HG03064 (cell line): ENCODE measurements around the gene RFC3.

Experiments used
- ATAC-seq: cut with Tn5 transposase; IDR thresholded peaks from one replicate; pipeline ENCODE4 v1.9.1; 2021; ENCODE audit warnings: low read depth; ENCODE audit not compliant: unreplicated experiment

The RFC3 gene

GRCh38 chr13:33863188-33863789, 45.3 kb downstream of the RFC3 start:
- ATAC-seq: no peak

GRCh38 chr13:33865945-33866344, 48.0 kb downstream of the RFC3 start:
- ATAC-seq: peak; percentile 90

DNA sequence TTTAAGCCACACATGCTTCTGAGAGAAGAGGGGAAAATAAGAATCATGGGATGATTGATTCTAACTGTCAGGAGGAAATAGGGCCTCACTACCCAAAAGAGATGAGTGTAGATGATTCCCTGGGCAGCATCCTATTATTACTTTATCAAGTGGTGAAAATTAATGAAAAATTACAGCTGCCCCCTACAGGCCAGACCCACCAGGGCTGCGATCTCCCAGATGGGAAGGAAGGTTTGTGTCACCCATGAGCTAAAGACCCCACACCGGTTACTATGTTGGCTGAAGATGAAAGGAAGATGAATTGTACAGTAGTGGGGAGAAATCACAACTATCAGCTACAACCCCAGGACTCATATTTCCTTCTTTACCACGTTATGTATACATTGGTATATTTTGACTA, 49.5 kb downstream of the RFC3 start:
- no peak for ATAC-seq

GRCh38 chr13:33868343-33868994, 50.5 kb downstream of the RFC3 start:
- no peak for ATAC-seq

DNA sequence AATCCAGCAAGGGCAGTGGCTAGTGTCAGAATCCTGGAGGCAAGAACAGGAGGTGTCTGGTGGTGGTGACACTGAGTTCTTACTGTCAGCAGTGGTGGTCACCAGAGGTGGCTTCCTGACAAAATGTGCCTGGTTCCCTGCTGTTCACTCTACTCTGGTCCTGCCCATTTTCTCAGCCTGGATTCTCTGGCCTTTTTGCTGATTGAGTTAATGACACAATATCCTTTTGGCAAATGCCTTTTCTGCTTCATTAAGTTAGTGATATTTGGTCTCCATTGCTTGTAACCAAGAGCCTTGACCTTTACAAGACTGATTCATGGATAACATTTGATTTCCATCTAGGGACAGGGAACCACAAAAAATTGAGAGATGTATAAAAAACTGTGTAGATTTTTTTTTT, 51.1 kb downstream of the RFC3 start:
- ATAC-seq: no peak

GRCh38 chr13:33870046-33870668, 52.2 kb downstream of the RFC3 start:
- no peak for ATAC-seq

- ATAC-seq: no peak
Observed at GRCh38 chr13:33871207-33872004, 53.5 kb downstream of the RFC3 start.

DNA sequence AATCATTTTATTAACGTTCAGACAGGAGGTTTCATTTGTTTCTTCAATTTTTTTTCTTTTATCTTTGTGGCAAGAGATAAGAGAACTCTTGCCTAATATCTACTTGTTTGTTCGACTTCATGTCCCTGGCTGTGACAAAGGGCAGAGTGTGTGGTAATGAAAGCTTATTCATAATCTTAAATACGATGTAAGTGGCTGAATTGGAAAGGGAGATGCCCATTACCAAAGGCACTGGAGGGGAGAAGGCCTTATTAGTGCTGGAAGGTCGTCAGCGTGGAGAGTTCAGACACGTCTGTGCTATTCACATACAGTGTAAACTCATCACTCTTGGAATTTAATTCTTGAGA, 54.0 kb downstream of the RFC3 start:
- no peak for ATAC-seq

DNA sequence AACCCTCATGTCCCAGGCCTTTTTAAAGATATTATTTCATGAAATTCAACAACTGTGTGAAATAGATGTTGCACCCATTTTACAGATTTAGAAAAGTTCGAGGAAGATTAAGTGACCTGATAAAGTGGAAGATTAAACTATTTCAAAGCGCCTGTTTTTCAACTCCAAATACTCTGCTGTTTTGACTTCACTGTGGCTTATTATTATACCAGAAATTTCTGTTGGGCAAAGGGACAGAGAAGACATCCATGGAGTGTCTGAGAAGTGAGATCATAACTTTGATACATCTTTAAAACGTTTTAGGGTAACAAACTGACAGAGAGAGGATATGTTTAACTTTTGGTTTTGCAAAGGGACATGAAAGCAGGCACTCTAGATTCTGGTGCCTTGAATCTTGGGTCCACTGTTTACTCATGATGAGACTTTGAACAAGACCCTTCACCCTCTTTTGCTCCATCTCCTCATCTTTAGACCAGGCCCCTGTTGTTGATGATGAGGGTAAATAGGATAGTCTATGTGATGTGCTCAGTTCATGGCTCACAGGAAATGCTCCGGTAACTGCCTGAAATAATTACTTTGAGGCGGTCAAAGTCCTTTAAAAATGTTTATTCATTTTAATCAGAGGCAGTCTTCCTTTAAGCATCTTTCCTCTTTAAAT, 55.4 kb downstream of the RFC3 start:
- ATAC-seq: no peak

GRCh38 chr13:33874871-33875270, 56.9 kb downstream of the RFC3 start:
- no peak for ATAC-seq

DNA sequence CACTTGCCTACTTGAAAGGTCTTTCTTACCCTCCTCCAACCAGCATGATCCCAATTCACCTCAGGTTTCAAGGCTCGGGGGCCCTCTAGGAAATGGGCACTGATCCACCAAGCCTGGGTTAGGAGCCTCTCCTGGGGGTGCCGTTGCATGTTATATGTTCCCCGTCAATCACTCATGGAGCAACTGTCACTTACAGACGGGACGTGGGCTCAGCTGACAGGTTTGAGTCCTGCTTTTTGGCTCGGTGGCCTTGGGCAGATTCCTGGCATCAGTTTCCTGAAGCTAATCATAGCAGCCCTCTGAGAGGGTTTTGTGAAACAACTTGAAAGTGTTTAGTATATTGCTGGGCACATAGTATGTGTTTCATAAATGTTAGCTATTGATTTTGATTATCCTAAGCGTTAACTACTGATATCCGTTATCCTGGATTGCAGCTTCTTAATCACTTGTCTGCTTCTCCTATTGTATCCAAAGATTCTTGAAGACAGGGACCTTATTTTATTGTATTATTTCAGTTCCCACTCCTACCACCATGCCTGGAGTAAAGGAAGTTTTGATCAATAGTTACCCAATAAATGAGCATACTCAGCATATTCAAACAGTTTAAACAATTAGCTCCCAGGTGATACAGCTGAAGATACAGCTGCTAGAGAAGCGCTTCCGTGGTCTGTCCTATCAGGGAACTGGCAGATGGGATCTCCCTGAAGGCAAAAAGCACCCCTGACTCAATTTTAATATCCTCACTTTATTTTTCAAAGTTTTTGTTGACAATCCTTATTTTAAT, 57.9 kb downstream of the RFC3 start:
- ATAC-seq: no peak

DNA sequence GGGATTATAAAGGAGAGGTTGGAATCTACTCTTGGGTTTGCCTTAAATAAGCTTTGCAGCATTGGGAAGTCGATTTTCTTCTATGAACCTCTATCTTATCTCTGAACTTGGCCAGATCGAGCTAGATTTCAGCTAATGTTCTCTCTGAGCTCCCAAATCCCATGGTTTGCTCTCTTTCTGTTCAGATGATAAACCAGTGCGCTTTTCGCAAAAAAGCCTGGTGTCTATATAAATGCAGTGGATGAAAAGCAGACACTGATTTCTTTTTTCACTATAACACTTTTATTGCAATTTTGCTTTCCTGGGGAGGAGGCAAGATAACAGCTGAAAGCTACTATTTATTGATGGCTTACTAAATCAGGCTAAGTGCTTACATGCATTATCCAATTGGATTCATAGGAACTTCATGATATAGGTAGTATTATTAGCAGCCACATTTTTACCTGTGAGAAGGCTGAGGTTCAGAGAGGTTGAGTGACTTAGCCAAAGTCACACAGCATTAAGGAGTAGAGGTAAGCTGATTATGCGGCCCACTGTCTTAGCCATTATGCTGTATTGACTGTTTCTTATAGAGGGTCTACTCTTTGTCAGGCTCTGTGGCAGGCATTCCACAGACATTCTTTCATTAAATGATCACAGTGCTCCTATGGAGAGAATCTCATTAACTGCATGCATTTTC, 58.9 kb downstream of the RFC3 start:
- ATAC-seq: no peak

GRCh38 chr13:33879118-33879517, 61.2 kb downstream of the RFC3 start:
- no peak for ATAC-seq

GRCh38 chr13:33882804-33883203, 64.9 kb downstream of the RFC3 start:
- no peak for ATAC-seq

DNA sequence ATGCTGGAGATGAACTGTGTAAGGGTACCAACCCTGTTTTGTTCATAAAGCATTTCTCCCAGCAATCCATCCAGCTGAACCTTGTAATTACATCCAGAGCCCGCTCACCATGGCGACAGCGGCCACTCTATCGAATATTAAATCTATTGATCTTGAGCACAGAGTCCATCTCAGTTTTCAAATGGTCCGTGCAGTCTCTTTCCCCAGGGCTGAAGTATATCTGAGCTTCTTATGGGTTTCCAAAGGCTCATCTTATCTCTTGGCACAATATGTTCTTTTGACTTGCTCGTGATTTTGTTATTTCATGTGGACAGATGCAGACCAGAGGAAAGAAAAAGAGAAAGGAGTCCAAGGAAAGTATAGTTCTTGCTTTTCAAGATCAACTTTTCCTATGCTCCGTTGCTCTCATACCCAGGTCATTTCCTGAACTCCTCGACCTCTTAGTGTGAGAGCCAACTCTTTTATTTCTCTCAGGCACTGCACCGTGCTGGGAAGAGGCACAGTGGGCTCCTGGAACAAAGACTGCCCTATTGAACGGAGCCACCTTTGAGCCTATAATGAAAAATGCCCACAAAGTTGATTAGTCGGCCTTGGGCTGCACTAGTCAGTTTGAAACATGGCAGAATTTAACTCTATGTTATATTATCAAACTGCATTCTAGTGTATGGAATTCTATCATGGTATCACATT, 66.7 kb downstream of the RFC3 start:
- ATAC-seq: no peak
